Cardiac fibroblast (primary cell): ENCODE results near the gene FOXP3.

Source experiments
- DNase-seq, 2 donors: peaks; one replicate each; pipeline versions ENCODE4 v3.0.0 to v3.0.0-alpha.2; 2010; ENCODE audit warnings: low read depth in 2 of 2
- H3K4me3 ChIP-seq, 2 donors: replicated peaks in 1 of 2; 1 replicate in 1 of 2; 2 replicates in 1 of 2; pipeline ENCODE4 v1.5.1; 2011; ENCODE audit warnings: low read depth in 2 of 2, low read length in 2 of 2, mild to moderate bottlenecking in 2 of 2, moderate library complexity in 1 of 2
- CTCF ChIP-seq: IDR thresholded peaks from one replicate; pipeline ENCODE4 v1.5.1; 2011; ENCODE audit warnings: low read depth, mild to moderate bottlenecking, low read length, inconsistent platforms

FOXP3 gene

GRCh38 chrX:49286581-49286980, 22.1 kb upstream of the FOXP3 start:
- no peak for DNase-seq
- TF ChIP-seq CTCF: no peak

GRCh38 chrX:49286136-49286535, 21.6 kb upstream of the FOXP3 start:
- no peak for TF ChIP-seq CTCF
- no peak for DNase-seq
- no peak overlapping the region for H3K4me3 ChIP-seq

More at GRCh38 chrX:49286581-49286980, 22.1 kb upstream of the FOXP3 start:
- H3K4me3 ChIP-seq: no peak overlapping the region

- no peak for TF ChIP-seq CTCF
- DNase-seq: no peak
Measured at GRCh38 chrX:49284212-49284611, 19.7 kb upstream of the FOXP3 start.

GRCh38 chrX:49282647-49283011, 18.1 kb upstream of the FOXP3 start:
- DNase-seq: peak; percentile 43 to 58
- H3K4me3 ChIP-seq: no peak overlapping the region
- peak; percentile 34 for TF ChIP-seq CTCF

More at GRCh38 chrX:49284212-49284611, 19.7 kb upstream of the FOXP3 start:
- H3K4me3 ChIP-seq: no peak overlapping the region

GRCh38 chrX:49278081-49278480, 13.6 kb upstream of the FOXP3 start:
- H3K4me3 ChIP-seq: no peak overlapping the region
- TF ChIP-seq CTCF: no peak
- DNase-seq: no peak

GRCh38 chrX:49277535-49277830, 13.0 kb upstream of the FOXP3 start:
- DNase-seq: no peak
- no peak for TF ChIP-seq CTCF
- no peak overlapping the region for H3K4me3 ChIP-seq

GRCh38 chrX:49276671-49277534, 12.4 kb upstream of the FOXP3 start:
- no peak for TF ChIP-seq CTCF
- DNase-seq: peak in 1 of 2 donors; percentile 0
- H3K4me3 ChIP-seq: no peak overlapping the region
